Measurements from ENCODE around the gene APOA5. TPM values are rescaled to one million over a fixed set of nuclear protein-coding genes. Genes with fewer than 3 reads are reported as not detected.

APOA5 gene
- total and polyA plus RNA-seq, 2 of the 4 experiments (the other 2 are of a cell fraction), result not detected

GRCh38 chr11:116838321-116839084 lies 46.8 kb upstream of the APOA5 start:
- Histone ChIP-seq H2AK5ac (ENCODE audit: low read depth, low read length) (no peak overlapping the region), H3K23ac (ENCODE audit: low read depth, low read length) (no peak overlapping the region), H3K56ac (ENCODE audit: extremely low read depth, insufficient read depth, low read length) (no peak overlapping the region), H3K4me1 (ENCODE audit: control insufficient read depth, insufficient read depth, low read length) (peaks cover 3% of the 10 kb centered on the region; the same call in 1 of the 2 replicates), H3K9me3 (ENCODE audit: control insufficient read depth, insufficient read depth, low read length) (no peaks in the 10 kb centered on the region), H3K4me3 (ENCODE audit: insufficient read depth, low read depth, low read length) (no peak overlapping the region), H3K27ac (ENCODE audit: insufficient read depth, low read length) (no peak overlapping the region), H3K36me3 (ENCODE audit: control insufficient read depth, insufficient read depth, low read length) (peaks cover 2% of the 10 kb centered on the region), H3K14ac (replicated peaks; ENCODE audit: low read depth, low read length) (no peak overlapping the region), H3K27me3 (ENCODE audit: control insufficient read depth, insufficient read depth, low read length) (no peaks in the 10 kb centered on the region), H2BK20ac (ENCODE audit: low read depth, low read length) (no peak overlapping the region), H4K8ac (ENCODE audit: low read depth in 2 of 2, low read length in 2 of 2) (no peak overlapping the region), H4K91ac (ENCODE audit: insufficient read depth, low read depth, low read length) (no peak overlapping the region), H3K9ac (ENCODE audit: low read depth, low read length) (no peak overlapping the region), H3K9me1 (ENCODE audit: insufficient read depth, low read length) (no peaks in the 10 kb centered on the region; the same call in 1 of the 2 replicates), H2BK120ac (ENCODE audit: low read depth, low read length) (no peak overlapping the region), H4K5ac (ENCODE audit: low read depth, low read length) (no peak overlapping the region), H2AFZ (replicated peaks; ENCODE audit: low read length, poor library complexity) (no peak overlapping the region), H3K18ac (ENCODE audit: low read depth, low read length) (no peak overlapping the region), H4K20me1 (ENCODE audit: insufficient read depth, low read length) (no peaks in the 10 kb centered on the region), H3K4ac (ENCODE audit: low read depth, low read length) (no peak overlapping the region), H3K79me1 (ENCODE audit: low read depth in 1 of 2, low read length in 2 of 2) (no peaks in the 10 kb centered on the region), H2BK5ac (ENCODE audit: low read depth, low read length, poor library complexity, severe bottlenecking) (no peak overlapping the region), H3K4me2 (ENCODE audit: low read depth, low read length) (no peak overlapping the region), H2AK9ac (replicated peaks; ENCODE audit: low read depth, low read length, poor library complexity) (no peak overlapping the region), H2BK15ac (ENCODE audit: low read depth, low read length) (no peak overlapping the region)
- no peak for ATAC-seq (ENCODE audit: low read depth)
- ChIA-PET CTCF (no interaction called here), POLR2A (ENCODE audit: unreplicated experiment) (no interaction called here)
- no peak for TF ChIP-seq RCOR1 (IDR thresholded peaks at IDR 0.05; ENCODE audit: insufficient replicate concordance, low read length)
- in situ Hi-C loops (cut with MboI; ENCODE audit: low sequenced_read_pairs) (no loop called here), dilution Hi-C loops (cut with HindIII; ENCODE audit: low sequenced_read_pairs, unreplicated experiment) (no loop called here), intact Hi-C loops (cut with micrococcal nuclease) (no loop called here)
- no peak for DNase-seq
- BruUV-seq (replicated peaks), result no TSS peak
- 100% methylated on average over 1 of the region's 6 CpGs; no CpG with 5 or more reads in 1 of the 2 experiments for WGBS, 2 experiments (ENCODE audit: extremely low coverage in 2 of 2, insufficient read length in 1 of 2)

All from IMR-90 (cell line).